Naive thymus-derived CD4-positive, alpha-beta T cell (primary cell): Measurements from ENCODE around the gene KCTD1. TPM values are rescaled to one million over a fixed set of nuclear protein-coding genes. Genes with fewer than 3 reads are reported as not detected.

ENCODE experiments used
- ATAC-seq: fragments of 150-1000 bp; cut with Tn5 transposase; 2 replicates; pipeline ENCODE4 v1.10.0; 2021; ENCODE audit warnings: mild to moderate bottlenecking, moderate library complexity
- CTCF ChIA-PET: fragments of 350-600 bp; sonication (Branson Sonifier 250); formaldehyde crosslinking; loops from one replicate; lab custom pipeline; 2021; ENCODE audit warnings: antibody characterized with exemption; lab: Charles Lee
- POLR2A ChIA-PET: fragments of 350-600 bp; sonication (Branson Sonifier 250); formaldehyde crosslinking; loops from one replicate; lab custom pipeline; 2021; ENCODE audit warnings: antibody characterized with exemption, inconsistent platforms; lab: Charles Lee
- DNase-seq, 9 donors: peaks; one replicate each; pipeline versions ENCODE4 v3.0.0 to v3.0.0-alpha.2; 2020 to 2022; ENCODE audit warnings: mixed read lengths in 1 of 9
- H3K27ac ChIP-seq: one replicate; pipeline ENCODE4 v1.7.0; 2013; ENCODE audit warnings: mild to moderate bottlenecking, low read depth, low read length, moderate library complexity
- H3K27me3 ChIP-seq, 2 donors: one replicate each; pipeline ENCODE4 v1.7.0; 2013; ENCODE audit warnings: low read length in 2 of 2, mild to moderate bottlenecking in 2 of 2, moderate library complexity in 2 of 2; ENCODE audit not compliant: control insufficient read depth in 2 of 2, insufficient read depth in 2 of 2
- H3K36me3 ChIP-seq, 3 experiments: 1 replicate in 2 of 3; 2 replicates in 1 of 3; pipeline ENCODE4 v1.7.0; 2013; ENCODE audit warnings: low read length in 3 of 3, mild to moderate bottlenecking in 3 of 3, moderate library complexity in 1 of 3; ENCODE audit not compliant: insufficient read depth in 3 of 3, control insufficient read depth in 2 of 3
- H3K4me1 ChIP-seq, 2 donors: one replicate each; pipeline ENCODE4 v1.7.0; 2013; ENCODE audit warnings: low read length in 2 of 2, mild to moderate bottlenecking in 2 of 2, moderate library complexity in 1 of 2; ENCODE audit not compliant: control insufficient read depth in 2 of 2, insufficient read depth in 2 of 2
- H3K4me3 ChIP-seq: 2 replicates; pipeline ENCODE4 v1.7.0; 2013; ENCODE audit warnings: mild to moderate bottlenecking, low read length
- H3K9me3 ChIP-seq, 3 experiments: 1 replicate in 2 of 3; 2 replicates in 1 of 3; pipeline ENCODE4 v1.7.0; 2013; ENCODE audit warnings: low read length in 3 of 3; ENCODE audit not compliant: control insufficient read depth in 2 of 3
- H3K27ac Mint-ChIP-seq, 9 donors: one replicate each; pipeline ENCODE4 v1.8.0; 2020 to 2022; ENCODE audit warnings: mixed read lengths in 9 of 9, mild to moderate bottlenecking in 8 of 9, moderate library complexity in 5 of 9, inconsistent platforms in 2 of 9
- H3K27me3 Mint-ChIP-seq, 5 donors: one replicate each; pipeline ENCODE4 v1.8.0; 2021 to 2022; ENCODE audit warnings: mixed read lengths in 5 of 5, mild to moderate bottlenecking in 1 of 5
- H3K36me3 Mint-ChIP-seq, 5 donors: one replicate each; pipeline ENCODE4 v1.8.0; 2020 to 2022; ENCODE audit warnings: mixed read lengths in 5 of 5, mild to moderate bottlenecking in 3 of 5, inconsistent platforms in 1 of 5
- H3K4me1 Mint-ChIP-seq, 7 donors: one replicate each; pipeline ENCODE4 v1.8.0; 2020 to 2022; ENCODE audit warnings: mixed read lengths in 7 of 7, mild to moderate bottlenecking in 3 of 7, inconsistent platforms in 1 of 7
- H3K4me3 Mint-ChIP-seq, 10 donors: one replicate each; pipeline ENCODE4 v1.8.0; 2020 to 2022; ENCODE audit warnings: mild to moderate bottlenecking in 10 of 10, mixed read lengths in 10 of 10, moderate library complexity in 6 of 10, inconsistent platforms in 2 of 10
- H3K9me3 Mint-ChIP-seq, 11 donors: one replicate each; pipeline ENCODE4 v1.8.0; 2020 to 2022; ENCODE audit warnings: mixed read lengths in 11 of 11, mild to moderate bottlenecking in 4 of 11, inconsistent platforms in 1 of 11, moderate library complexity in 1 of 11
- intact Hi-C, 2 donors: fragments of 100-400 bp; cut with micrococcal nuclease; formaldehyde crosslinking; loops; one replicate each; pipeline ENCODE4 v1.15.1; 2023
- polyA plus RNA-seq, 2 donors: library from polyadenylated mRNA; unstranded; fragments of 300-500 nt; fragmentation: Illumina TruSeq; gene quantifications; one replicate each; pipeline ENCODE4 v1.2.3, GENCODE V29; 2021
- total RNA-seq, 6 experiments: library from RNA in 5 of 6; stranded (reverse) in 5 of 6; gene quantifications; 1 replicate in 5 of 6; 2 replicates in 1 of 6; pipeline ENCODE4 v1.2.3 and lab custom pipeline; 2021 to 2026

Gene KCTD1
- total and polyA plus RNA-seq, 7 experiments from 2014 or later = 0.19 to 4.5 (median 2.4) TPM

GRCh38 chr18:26550998-26551694, 2.8 kb upstream of the KCTD1 start:
- Histone ChIP-seq H3K9me3 (no peaks in the 10 kb centered on the region), H3K4me1 (peaks cover 0 to 4% of the 10 kb centered on the region in 2 donors), H3K4me3 (no peak overlapping the region), H3K27ac (no peak overlapping the region), H3K36me3 (no peaks in the 10 kb centered on the region), H3K27me3 (peaks cover 10% of the 10 kb centered on the region in 2 donors)
- intact Hi-C loops = no loop called here
- peaks cover 0 to 4% (median 0%) of the 10 kb centered on the region in 11 donors for H3K9me3 Mint-ChIP-seq
- ChIA-PET CTCF (no interaction called here), POLR2A (no interaction called here)
- H3K36me3 Mint-ChIP-seq = peaks cover 0 to 5% (median 0%) of the 10 kb centered on the region in 5 donors
- no peak overlapping the region for H3K27ac Mint-ChIP-seq
- DNase-seq (no peak), ATAC-seq (no peak)
- peaks cover 3 to 31% (median 17%) of the 10 kb centered on the region in 7 donors for H3K4me1 Mint-ChIP-seq
- peak overlapping the region in 9 of 10 donors; percentile 7 to 92 (median 48) for H3K4me3 Mint-ChIP-seq
- peaks cover 37 to 64% (median 45%) of the 10 kb centered on the region in 5 donors for H3K27me3 Mint-ChIP-seq

GRCh38 chr18:26549263-26550094, 1.1 kb upstream of the KCTD1 start:
- CTCF ChIA-PET = no interaction called here
- peaks cover 0 to 4% of the 10 kb centered on the region in 2 donors for H3K4me1 ChIP-seq
- no peaks in the 10 kb centered on the region for H3K36me3 ChIP-seq
- Mint-ChIP-seq H3K27ac (no peak overlapping the region), H3K9me3 (peaks cover 0 to 4% (median 0%) of the 10 kb centered on the region in 11 donors), H3K27me3 (peaks cover 33 to 53% (median 41%) of the 10 kb centered on the region in 5 donors), H3K4me1 (peaks cover 10 to 42% (median 34%) of the 10 kb centered on the region in 7 donors), H3K4me3 (peak overlapping the region; percentile 67 to 92 (median 76)), H3K36me3 (peaks cover 0 to 5% (median 0%) of the 10 kb centered on the region in 5 donors)
- POLR2A ChIA-PET = no interaction called here
- H3K9me3 ChIP-seq = no peaks in the 10 kb centered on the region
- peak in 2 of 9 donors; percentile 6 to 31 for DNase-seq
- H3K27me3 ChIP-seq = peaks cover 7 to 10% of the 10 kb centered on the region in 2 donors
- no peak overlapping the region for H3K27ac ChIP-seq
- no peak for ATAC-seq
- peak overlapping the region; percentile 41 for H3K4me3 ChIP-seq
- intact Hi-C loops = loop anchor here (5.0 to 10.0 kb wide), 5 partner anchors 108 to 457 kb away; partner anchors contain the start of genes SS18 (in 2 of the 2) and TAF4B (in 1 of the 2)

GRCh38 chr18:26547646-26548414, 523 bp downstream of the KCTD1 start:
- POLR2A ChIA-PET = no interaction called here
- H3K27ac Mint-ChIP-seq = peak overlapping the region in 1 of 9 donors; percentile 82

GRCh38 chr18:26546875-26547645, 1.3 kb downstream of the KCTD1 start:
- Mint-ChIP-seq H3K4me1 (peaks cover 18 to 62% (median 45%) of the 10 kb centered on the region in 7 donors), H3K4me3 (peak overlapping the region; percentile 73 to 92 (median 78))

More at GRCh38 chr18:26547646-26548414, 523 bp downstream of the KCTD1 start:
- intact Hi-C loops = loop anchor here (5.0 to 10.0 kb wide), 5 partner anchors 109 to 456 kb away; partner anchors contain the start of genes SS18 (in 2 of the 2) and TAF4B (in 1 of the 2)
- H3K27me3 ChIP-seq = peaks cover 7% of the 10 kb centered on the region in 2 donors
- ATAC-seq (peak; percentile 77), DNase-seq (peak in 7 of 9 donors; percentile 20 to 62 (median 37))
- H3K36me3 ChIP-seq = no peaks in the 10 kb centered on the region
- CTCF ChIA-PET = interaction anchor here (0.6 kb wide), 1 partner anchor 30 kb away, joined by 4 read pairs; no protein-coding TSS in a partner anchor
- peaks cover 0 to 4% of the 10 kb centered on the region in 2 donors for H3K4me1 ChIP-seq
- peaks cover 0 to 5% (median 0%) of the 10 kb centered on the region in 5 donors for H3K36me3 Mint-ChIP-seq
- H3K9me3 ChIP-seq = no peaks in the 10 kb centered on the region
- H3K4me1 Mint-ChIP-seq = peaks cover 12 to 58% (median 46%) of the 10 kb centered on the region in 7 donors
- peaks cover 0 to 5% (median 0%) of the 10 kb centered on the region in 11 donors for H3K9me3 Mint-ChIP-seq
- peak overlapping the region; percentile 75 to 92 (median 86) for H3K4me3 Mint-ChIP-seq
- H3K4me3 ChIP-seq = peak overlapping the region; percentile 53
- peaks cover 18 to 37% (median 25%) of the 10 kb centered on the region in 5 donors for H3K27me3 Mint-ChIP-seq
- H3K27ac ChIP-seq = no peak overlapping the region

GRCh38 chr18:26546170-26546874, 2.0 kb downstream of the KCTD1 start:
- CTCF ChIA-PET = no interaction called here
- Histone ChIP-seq H3K27me3 (peaks cover 0 to 4% of the 10 kb centered on the region in 2 donors), H3K27ac (no peak overlapping the region), H3K4me3 (no peak overlapping the region), H3K9me3 (no peaks in the 10 kb centered on the region), H3K4me1 (peaks cover 0 to 4% of the 10 kb centered on the region in 2 donors), H3K36me3 (no peaks in the 10 kb centered on the region)
- DNase-seq (no peak), ATAC-seq (no peak)
- H3K4me1 Mint-ChIP-seq = peaks cover 18 to 56% (median 38%) of the 10 kb centered on the region in 7 donors
- peaks cover 3 to 22% (median 9%) of the 10 kb centered on the region in 5 donors for H3K27me3 Mint-ChIP-seq
- no peak overlapping the region for H3K27ac Mint-ChIP-seq
- H3K36me3 Mint-ChIP-seq = peaks cover 0 to 5% (median 0%) of the 10 kb centered on the region in 5 donors
- POLR2A ChIA-PET = no interaction called here
- intact Hi-C loops = loop anchor here (5.0 to 10.0 kb wide), 5 partner anchors 111 to 454 kb away; partner anchors contain the start of genes SS18 (in 2 of the 2) and TAF4B (in 1 of the 2)
- H3K4me3 Mint-ChIP-seq = peak overlapping the region; percentile 32 to 92 (median 59)
- H3K9me3 Mint-ChIP-seq = peaks cover 0 to 5% (median 0%) of the 10 kb centered on the region in 11 donors

More at GRCh38 chr18:26546875-26547645, 1.3 kb downstream of the KCTD1 start:
- intact Hi-C loops = loop anchor here (5.0 to 10.0 kb wide), 5 partner anchors 110 to 455 kb away; partner anchors contain the start of genes SS18 (in 2 of the 2) and TAF4B (in 1 of the 2)
- peaks cover 11 to 30% (median 17%) of the 10 kb centered on the region in 5 donors for H3K27me3 Mint-ChIP-seq
- H3K9me3 Mint-ChIP-seq = peaks cover 0 to 5% (median 0%) of the 10 kb centered on the region in 11 donors
- Histone ChIP-seq H3K36me3 (no peaks in the 10 kb centered on the region), H3K4me1 (peaks cover 0 to 4% of the 10 kb centered on the region in 2 donors), H3K27me3 (peaks cover 4 to 5% of the 10 kb centered on the region in 2 donors), H3K4me3 (no peak overlapping the region), H3K27ac (no peak overlapping the region), H3K9me3 (no peaks in the 10 kb centered on the region)
- ChIA-PET CTCF (interaction anchor here (0.6 kb wide), 1 partner anchor 29 kb away, joined by 4 read pairs; no protein-coding TSS in a partner anchor), POLR2A (no interaction called here)
- ATAC-seq (no peak), DNase-seq (peak in 1 of 9 donors; percentile 3)
- H3K36me3 Mint-ChIP-seq = peaks cover 0 to 5% (median 0%) of the 10 kb centered on the region in 5 donors
- no peak overlapping the region for H3K27ac Mint-ChIP-seq
